AG04450 (cell line): ENCODE results near the gene DEDD2. TPM values are rescaled to one million over a fixed set of nuclear protein-coding genes. Genes with fewer than 3 reads are reported as not detected.

Source experiments
- CTCF ChIA-PET: fragments of 300-600, 350-600 bp; formaldehyde crosslinking; extraction: SDS; loops from one replicate; lab custom pipeline; 2022; ENCODE audit warnings: antibody characterized with exemption, inconsistent platforms; lab: Charles Lee
- POLR2A ChIA-PET: fragments of 350-600 bp; formaldehyde crosslinking; extraction: SDS; loops from one replicate; lab custom pipeline; 2021; ENCODE audit warnings: antibody characterized with exemption, inconsistent platforms; lab: Yijun Ruan, JAX
- DNase-seq: peaks from one replicate; pipeline ENCODE4 v3.0.0-alpha.2; 2011; ENCODE audit warnings: low read depth, low spot score
- H3K27ac ChIP-seq: one replicate; pipeline ENCODE4 v1.5.1; 2012; ENCODE audit warnings: low read depth, low read length, control low read depth
- H3K27me3 ChIP-seq: one replicate; pipeline ENCODE4 v1.6.0; 2012; ENCODE audit warnings: low read length; ENCODE audit not compliant: control insufficient read depth, insufficient read depth
- H3K4me3 ChIP-seq: 2 replicates; pipeline ENCODE4 v1.5.1; 2011; ENCODE audit warnings: mild to moderate bottlenecking, low read depth, low read length, control low read depth
- H3K9me3 ChIP-seq: 2 replicates; pipeline ENCODE4 v1.5.1; 2012; ENCODE audit warnings: low read length; ENCODE audit not compliant: control insufficient read depth, insufficient read depth
- polyA plus RNA-seq: library from polyadenylated mRNA; depleted of rRNA; stranded (reverse); fragments of >200 nt; gene quantifications from 2 replicates; pipeline ENCODE4 v1.2.3, GENCODE V29; 2011
- TF ChIP-seq, protein P1 (sequence below): IDR thresholded peaks from 2 replicates; pipeline ENCODE4 v1.5.1; 2011; ENCODE audit warnings: low read depth, low read length, control low read depth, inconsistent platforms

DEDD2 gene
- polyA plus RNA-seq, 1 experiment: 11.8 TPM

DNA sequence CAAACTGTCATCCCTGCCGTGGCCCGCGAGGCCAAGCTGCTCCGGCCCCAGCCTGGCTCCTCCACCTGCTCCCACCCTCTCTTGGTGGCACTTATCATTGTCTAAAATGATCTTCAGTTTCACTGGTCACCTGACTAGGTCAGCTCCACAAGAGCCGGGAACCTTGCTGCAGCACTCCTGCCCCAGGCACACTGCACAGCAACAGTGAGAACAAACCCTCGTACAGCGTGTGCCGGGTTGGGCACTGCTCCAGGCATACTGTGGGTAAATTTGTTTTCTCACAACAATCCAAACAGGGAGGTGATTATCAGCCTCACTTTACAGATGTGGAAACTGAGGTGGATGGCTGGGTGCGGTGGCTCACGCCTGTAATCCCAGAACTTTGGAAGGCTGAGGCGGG is 8.9 kb downstream of the DEDD2 start:
- no peak overlapping the region for H3K4me3 ChIP-seq
- no peaks in the 10 kb centered on the region for H3K9me3 ChIP-seq
- no peak overlapping the region for H3K27ac ChIP-seq
- no peaks in the 10 kb centered on the region for H3K27me3 ChIP-seq
- ChIA-PET CTCF (interaction anchor here (0.9 kb wide), 1 partner anchor 71 kb away, joined by 6 read pairs; no protein-coding TSS in a partner anchor), POLR2A (interaction anchor here (1.6 kb wide), 1 partner anchor 8 kb away, joined by 7 read pairs; no protein-coding TSS in a partner anchor)
- TF ChIP-seq, protein P1, sequence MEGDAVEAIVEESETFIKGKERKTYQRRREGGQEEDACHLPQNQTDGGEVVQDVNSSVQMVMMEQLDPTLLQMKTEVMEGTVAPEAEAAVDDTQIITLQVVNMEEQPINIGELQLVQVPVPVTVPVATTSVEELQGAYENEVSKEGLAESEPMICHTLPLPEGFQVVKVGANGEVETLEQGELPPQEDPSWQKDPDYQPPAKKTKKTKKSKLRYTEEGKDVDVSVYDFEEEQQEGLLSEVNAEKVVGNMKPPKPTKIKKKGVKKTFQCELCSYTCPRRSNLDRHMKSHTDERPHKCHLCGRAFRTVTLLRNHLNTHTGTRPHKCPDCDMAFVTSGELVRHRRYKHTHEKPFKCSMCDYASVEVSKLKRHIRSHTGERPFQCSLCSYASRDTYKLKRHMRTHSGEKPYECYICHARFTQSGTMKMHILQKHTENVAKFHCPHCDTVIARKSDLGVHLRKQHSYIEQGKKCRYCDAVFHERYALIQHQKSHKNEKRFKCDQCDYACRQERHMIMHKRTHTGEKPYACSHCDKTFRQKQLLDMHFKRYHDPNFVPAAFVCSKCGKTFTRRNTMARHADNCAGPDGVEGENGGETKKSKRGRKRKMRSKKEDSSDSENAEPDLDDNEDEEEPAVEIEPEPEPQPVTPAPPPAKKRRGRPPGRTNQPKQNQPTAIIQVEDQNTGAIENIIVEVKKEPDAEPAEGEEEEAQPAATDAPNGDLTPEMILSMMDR: no peak
- DNase-seq: no peak

DNA sequence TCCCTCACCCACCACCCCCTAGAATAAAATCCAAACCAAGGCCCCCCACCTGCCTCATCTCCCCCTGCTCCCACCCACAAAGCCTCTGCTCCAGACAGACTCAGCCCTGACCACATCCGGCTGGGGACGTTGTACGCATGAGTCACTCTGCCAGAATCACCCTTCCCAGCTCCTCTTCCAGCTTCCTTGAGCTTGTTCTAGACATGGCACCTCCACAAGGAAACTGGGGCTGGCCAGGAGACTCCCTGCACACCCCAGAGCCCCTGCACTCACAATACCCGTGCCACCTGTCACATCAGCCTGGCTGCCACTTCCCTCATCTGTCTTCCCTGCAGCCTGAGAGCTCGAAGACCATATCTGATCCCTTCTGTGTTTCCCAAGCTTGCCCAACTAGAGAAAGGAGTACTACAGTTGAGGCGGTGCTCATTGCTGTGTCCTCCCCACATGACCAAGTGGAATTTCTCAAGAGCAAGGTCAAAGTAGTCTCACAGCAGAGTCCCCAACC is 9.7 kb downstream of the DEDD2 start:
- CTCF ChIA-PET: interaction anchor here (1.0 kb wide), 1 partner anchor 99 kb away, joined by 3 read pairs; no protein-coding TSS in a partner anchor
- peak overlapping the region; percentile 77 for H3K27ac ChIP-seq
- POLR2A ChIA-PET: interaction anchor here (0.7 to 1.6 kb wide), 2 partner anchors 9 to 63 kb away, joined by 7 to 13 read pairs; no protein-coding TSS in a partner anchor
- H3K9me3 ChIP-seq: no peaks in the 10 kb centered on the region
- peak; percentile 49 for DNase-seq
- H3K4me3 ChIP-seq: no peak overlapping the region
- TF ChIP-seq, protein P1: no peak
- H3K27me3 ChIP-seq: no peaks in the 10 kb centered on the region

DNA sequence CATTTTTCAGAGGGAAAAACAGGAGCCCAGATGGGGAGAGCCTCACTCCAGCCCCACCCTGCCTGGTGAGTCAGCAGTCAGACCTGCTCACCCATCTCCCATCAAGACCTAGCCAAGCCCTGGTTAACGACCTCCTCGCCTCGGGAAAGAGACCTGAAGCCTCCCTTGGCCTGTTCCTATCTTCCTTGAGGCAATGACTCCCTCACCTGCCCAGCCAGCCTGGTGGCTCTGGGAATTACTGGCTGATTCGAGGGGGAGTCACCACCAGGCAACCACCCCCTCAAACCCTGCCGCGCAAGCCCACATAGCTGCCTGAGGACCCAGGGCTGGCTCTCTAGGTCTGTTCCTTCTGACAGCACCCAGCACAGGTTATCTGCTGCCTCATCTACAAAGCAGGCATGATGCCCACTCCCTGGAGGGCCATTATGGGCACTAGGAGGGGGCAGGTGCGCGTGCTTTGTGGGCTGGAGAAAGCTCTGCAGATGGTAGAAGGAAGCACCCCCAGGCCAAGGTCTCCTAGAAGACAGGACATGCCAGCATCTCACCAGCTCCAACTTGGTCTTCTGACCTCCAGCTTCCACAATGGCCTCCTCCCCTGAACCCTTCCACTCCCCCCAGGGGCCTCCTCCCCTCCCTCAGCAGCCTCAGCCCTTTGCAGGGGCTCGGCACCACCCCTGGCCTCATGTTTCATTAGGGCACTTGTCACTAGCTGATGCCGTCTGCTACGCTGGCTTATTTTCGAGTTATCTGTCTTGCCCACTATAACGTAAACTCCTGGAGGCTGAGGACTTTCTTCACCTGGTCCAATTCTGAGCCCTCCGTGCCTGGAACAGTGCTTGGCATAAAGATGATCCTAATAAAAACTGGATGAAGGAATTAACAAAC is 10.4 kb downstream of the DEDD2 start:
- CTCF ChIA-PET: interaction anchor here (1.0 kb wide), 1 partner anchor 98 kb away, joined by 3 read pairs; no protein-coding TSS in a partner anchor

DNA sequence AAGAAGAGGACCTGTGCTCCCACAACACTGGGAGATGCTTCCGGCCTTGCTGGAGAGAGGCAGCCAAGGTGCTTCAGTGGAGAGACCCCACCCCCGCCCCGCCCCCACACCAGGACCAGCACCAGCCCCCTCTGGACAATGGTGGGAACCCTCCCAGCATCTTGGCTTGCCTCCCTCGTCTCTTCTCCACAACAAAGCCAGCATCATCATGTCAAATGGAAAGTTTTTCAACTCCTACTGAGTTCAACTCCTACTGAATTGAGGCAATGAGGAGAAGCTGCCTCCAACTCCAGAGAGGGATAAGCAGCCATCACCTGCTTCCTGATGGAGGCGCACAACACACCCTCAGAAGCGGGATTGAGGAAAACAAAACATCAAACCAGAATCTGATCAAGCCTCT is 12.8 kb downstream of the DEDD2 start:
- no peaks in the 10 kb centered on the region for H3K9me3 ChIP-seq
- no peaks in the 10 kb centered on the region for H3K27me3 ChIP-seq
- ChIA-PET POLR2A (no interaction called here), CTCF (interaction anchor here (0.6 kb wide), 1 partner anchor 96 kb away, joined by 3 read pairs; no protein-coding TSS in a partner anchor)
- TF ChIP-seq, protein P1: no peak
- no peak overlapping the region for H3K27ac ChIP-seq
- H3K4me3 ChIP-seq: no peak overlapping the region
- DNase-seq: no peak

More for the DNA sequence above, 10.4 kb downstream of the DEDD2 start:
- H3K4me3 ChIP-seq: no peak overlapping the region
- TF ChIP-seq, protein P1: no peak
- H3K27ac ChIP-seq: peak overlapping the region; percentile 77
- DNase-seq: no peak
- no peaks in the 10 kb centered on the region for H3K27me3 ChIP-seq
- POLR2A ChIA-PET: interaction anchor here (0.7 to 1.6 kb wide), 2 partner anchors 10 to 63 kb away, joined by 7 to 13 read pairs; no protein-coding TSS in a partner anchor
- H3K9me3 ChIP-seq: no peaks in the 10 kb centered on the region
